OCI-LY7 (cell line): Measurements from ENCODE around the gene BAIAP2. TPM values are rescaled to one million over a fixed set of nuclear protein-coding genes. Genes with fewer than 3 reads are reported as not detected.

Experiments used
- BruUV-seq: library from RNA; stranded (reverse); fragments of 400-500 nt; replicated peaks from 2 replicates; lab custom pipeline; 2021; lab: Mats Ljungman, UMichigan
- CTCF ChIA-PET: fragments of 300-600 bp; sonication (Branson Sonifier 250); formaldehyde crosslinking; loops from one replicate; lab custom pipeline; 2022; ENCODE audit warnings: antibody characterized with exemption; ENCODE audit not compliant: unreplicated experiment; lab: Charles Lee
- POLR2A ChIA-PET: fragments of 300-600 bp; sonication (Branson Sonifier 250); formaldehyde crosslinking; loops from one replicate; lab custom pipeline; 2022; ENCODE audit warnings: antibody characterized with exemption; lab: Charles Lee
- DNase-seq: peaks from one replicate; pipeline ENCODE4 v3.0.0-alpha.2; 2015; ENCODE audit warnings: low spot score
- H2AFZ ChIP-seq: fragments of 200-600 bp; sonication (generic), shearing (Covaris generic); 2 replicates; pipeline ENCODE4 v1.6.1; 2014; ENCODE audit warnings: mild to moderate bottlenecking, antibody characterized with exemption, low read length, moderate library complexity
- H3K27ac ChIP-seq: fragments of 200-600 bp; sonication (generic); 2 replicates; pipeline ENCODE4 v1.5.1; 2014; ENCODE audit warnings: mixed run types, low read depth, mild to moderate bottlenecking, moderate library complexity, low read length, inconsistent platforms; ENCODE audit not compliant: poor library complexity, severe bottlenecking
- H3K36me3 ChIP-seq: fragments of 200-600 bp; sonication (generic); 2 replicates; pipeline ENCODE4 v1.6.1; 2014; ENCODE audit warnings: mild to moderate bottlenecking, antibody characterized with exemption, low read length, moderate library complexity, mixed read lengths; ENCODE audit not compliant: insufficient read depth
- H3K4me1 ChIP-seq: fragments of 200-600 bp; sonication (generic); 2 replicates; pipeline ENCODE4 v1.5.1; 2014; ENCODE audit warnings: mild to moderate bottlenecking, low read length; ENCODE audit not compliant: insufficient read depth, poor library complexity, severe bottlenecking
- H3K4me2 ChIP-seq: fragments of 200-600 bp; sonication (generic); 2 replicates; pipeline ENCODE4 v1.6.1; 2014; ENCODE audit warnings: mild to moderate bottlenecking, low read length
- H3K4me3 ChIP-seq: fragments of 200-600 bp; sonication (generic); 2 replicates; pipeline ENCODE4 v1.5.1; 2014; ENCODE audit warnings: mild to moderate bottlenecking, low read depth, low read length; ENCODE audit not compliant: poor library complexity, severe bottlenecking
- H3K79me2 ChIP-seq: fragments of 200-600 bp; sonication (generic); 2 replicates; pipeline ENCODE4 v1.6.1; 2016; ENCODE audit warnings: low read depth, mild to moderate bottlenecking, low read length, moderate library complexity, mixed read lengths; ENCODE audit not compliant: insufficient read depth
- H3K9me2 ChIP-seq: fragments of 200-600 bp; sonication (generic); 2 replicates; pipeline ENCODE4 v1.6.1; 2016; ENCODE audit warnings: mild to moderate bottlenecking, low read length, mixed read lengths; ENCODE audit not compliant: insufficient read depth
- H3K9me3 ChIP-seq: fragments of 200-600 bp; sonication (generic); 2 replicates; pipeline ENCODE4 v1.6.1; 2014; ENCODE audit warnings: mild to moderate bottlenecking, mixed run types, low read length, mixed read lengths
- H4K20me1 ChIP-seq: fragments of 200-600 bp; sonication (generic); 2 replicates; pipeline ENCODE4 v1.6.1; 2014; ENCODE audit warnings: mild to moderate bottlenecking, antibody characterized with exemption, low read length, moderate library complexity, mixed read lengths; ENCODE audit not compliant: insufficient read depth
- CTCF ChIP-seq: fragments of 200-600 bp; sonication (generic); conservative IDR thresholded peaks from 2 replicates; pipeline ENCODE4 v1.5.1; 2014; ENCODE audit warnings: mild to moderate bottlenecking, antibody characterized with exemption, low read length, moderate library complexity, mixed read lengths
- EZH2phosphoT487 ChIP-seq: fragments of 200-600 bp; sonication (generic); IDR thresholded peaks from 2 replicates; pipeline ENCODE4 v1.6.1; 2018; ENCODE audit warnings: low read depth, borderline replicate concordance, mild to moderate bottlenecking, mixed run types, antibody characterized with exemption, low read length, moderate library complexity, mixed read lengths
- intact Hi-C: fragments of 100-400 bp; cut with micrococcal nuclease; formaldehyde crosslinking; loops from one replicate; pipeline ENCODE4 v1.10.0; 2022; ENCODE audit not compliant: unreplicated experiment
- total RNA-seq, 2 experiments: library from RNA; depleted of rRNA in 1 of 2; stranded (reverse); fragments of >200 nt in 1 of 2; shearing (Covaris generic) in 1 of 2; gene quantifications; 2 replicates each; pipeline ENCODE4 v1.2.3, GENCODE V29; 2014 to 2022

BAIAP2 gene
- total RNA-seq, 2 experiments from 2014 or later, result 2.1 to 2.3 TPM

- TF ChIP-seq EZH2phosphoT487, result no peak
- no peak for TF ChIP-seq CTCF
- no peaks in the 10 kb centered on the region for H4K20me1 ChIP-seq
- H3K4me2 ChIP-seq, result no peak overlapping the region
- no peaks in the 10 kb centered on the region for H3K79me2 ChIP-seq
- no peak for DNase-seq
- H3K9me2 ChIP-seq, result no peaks in the 10 kb centered on the region
- intact Hi-C loops, result no loop called here
- H3K27ac ChIP-seq, result no peak overlapping the region
- ChIA-PET CTCF (no interaction called here), POLR2A (no interaction called here)
- no peaks in the 10 kb centered on the region for H3K4me1 ChIP-seq
- no peak overlapping the region for H3K4me3 ChIP-seq
- BruUV-seq, result no TSS peak
- no peaks in the 10 kb centered on the region for H3K9me3 ChIP-seq
- no peak overlapping the region for H2AFZ ChIP-seq
- no peaks in the 10 kb centered on the region for H3K36me3 ChIP-seq
These were observed 52.0 kb downstream of the BAIAP2 start for GRCh38 chr17:81086789-81087551.

GRCh38 chr17:81090361-81091136 is 55.6 kb downstream of the BAIAP2 start:
- no peaks in the 10 kb centered on the region for H4K20me1 ChIP-seq
- CTCF ChIA-PET, result no interaction called here
- BruUV-seq, result no TSS peak
- peaks cover 4% of the 10 kb centered on the region for H3K4me1 ChIP-seq
- H3K4me2 ChIP-seq, result no peak overlapping the region
- no peaks in the 10 kb centered on the region for H3K9me3 ChIP-seq
- POLR2A ChIA-PET, result no interaction called here
- H2AFZ ChIP-seq, result no peak overlapping the region
- no peaks in the 10 kb centered on the region for H3K36me3 ChIP-seq
- no peak overlapping the region for H3K4me3 ChIP-seq
- DNase-seq, result peak; percentile 50
- no peaks in the 10 kb centered on the region for H3K79me2 ChIP-seq
- intact Hi-C loops, result no loop called here
- TF ChIP-seq CTCF (no peak), EZH2phosphoT487 (no peak)
- H3K9me2 ChIP-seq, result no peaks in the 10 kb centered on the region
- H3K27ac ChIP-seq, result no peak overlapping the region

- Histone ChIP-seq H3K27ac (no peak overlapping the region), H3K36me3 (no peaks in the 10 kb centered on the region), H3K79me2 (no peaks in the 10 kb centered on the region), H3K4me3 (no peak overlapping the region), H4K20me1 (no peaks in the 10 kb centered on the region), H3K4me1 (peaks cover 4% of the 10 kb centered on the region), H2AFZ (no peak overlapping the region), H3K9me3 (no peaks in the 10 kb centered on the region), H3K9me2 (no peaks in the 10 kb centered on the region), H3K4me2 (no peak overlapping the region)
- intact Hi-C loops, result no loop called here
- no peak for DNase-seq
- ChIA-PET CTCF (no interaction called here), POLR2A (no interaction called here)
- TF ChIP-seq CTCF (no peak), EZH2phosphoT487 (no peak)
- no TSS peak for BruUV-seq
These were observed 56.2 kb downstream of the BAIAP2 start for GRCh38 chr17:81091154-81091553.
